Right renal cortex interstitium (tissue), 3 donors: ENCODE results near the gene PKHD1. TPM values are rescaled to one million over a fixed set of nuclear protein-coding genes. Genes with fewer than 3 reads are reported as not detected.

Experiments
- DNase-seq, 3 donors: peaks; one replicate each; pipeline ENCODE4 v3.0.0-alpha.2; 2013; ENCODE audit warnings: low read depth in 3 of 3, low spot score in 2 of 3
- polyA plus RNA-seq, 3 donors: library from polyadenylated mRNA; unstranded; fragments of 120-200 nt; gene quantifications; one replicate each; pipeline ENCODE4 v1.2.1, GENCODE V29; 2013; ENCODE audit not compliant: insufficient read length in 3 of 3

Gene PKHD1
- polyA plus RNA-seq, 3 donors = 20.6 to 25.1 (median 20.8) TPM

DNA sequence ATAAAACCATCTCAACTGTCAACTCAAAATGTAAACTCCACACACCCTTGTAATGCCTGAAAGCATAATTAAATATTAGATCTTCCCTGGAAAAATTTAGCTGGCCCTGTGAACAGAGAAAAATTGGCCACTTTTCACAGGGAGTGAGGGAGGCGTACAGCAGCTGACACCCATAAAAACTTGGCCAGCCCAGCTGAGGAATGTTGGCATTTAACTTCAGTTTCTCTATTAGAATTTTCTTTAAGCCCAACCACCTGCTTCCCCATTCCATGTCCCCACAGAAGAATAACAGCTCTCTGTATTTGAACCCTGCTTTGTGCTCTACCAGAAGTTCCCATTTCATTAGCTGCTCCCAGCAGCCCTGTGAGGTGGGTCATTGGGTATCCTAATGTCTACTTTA, 41.0 kb downstream of the PKHD1 start:
- DNase-seq = no peak

DNA sequence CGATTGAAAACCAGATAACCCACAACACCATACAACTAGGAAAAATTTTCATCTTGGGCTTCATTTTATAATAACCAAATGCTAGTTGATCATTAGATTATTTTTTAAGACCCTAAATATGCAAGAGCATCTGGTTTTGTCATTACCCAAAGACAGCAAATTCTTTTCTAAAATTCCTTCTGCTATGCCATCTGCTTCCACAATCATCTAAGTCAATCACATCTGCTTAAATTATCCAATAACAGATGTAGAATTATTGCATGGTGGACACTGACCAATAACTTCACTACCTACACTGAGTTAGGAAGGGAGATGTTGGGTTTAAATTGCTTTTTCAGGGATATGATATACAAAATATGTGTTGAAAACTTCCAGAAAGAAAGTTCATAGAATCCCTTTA, 41.9 kb downstream of the PKHD1 start:
- no peak for DNase-seq

DNA sequence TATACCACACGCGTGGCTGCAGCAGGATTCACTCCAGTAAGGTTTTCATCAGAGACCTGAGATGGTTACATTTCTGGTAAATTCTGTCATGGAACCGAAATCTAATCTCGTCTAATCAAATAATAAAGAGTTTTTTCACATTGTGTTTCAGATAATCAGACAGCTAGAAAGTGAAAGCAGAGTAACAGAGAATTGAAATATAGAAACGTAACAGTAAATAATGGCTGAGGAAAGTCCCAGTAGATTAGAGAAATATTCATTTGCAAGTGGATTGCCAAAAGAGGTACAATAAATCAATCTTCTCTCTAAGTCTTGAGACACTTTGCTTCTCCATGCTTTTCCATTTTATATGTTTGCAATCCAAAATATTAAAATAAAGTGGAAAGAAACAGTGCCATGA, 42.4 kb downstream of the PKHD1 start:
- no peak for DNase-seq

DNA sequence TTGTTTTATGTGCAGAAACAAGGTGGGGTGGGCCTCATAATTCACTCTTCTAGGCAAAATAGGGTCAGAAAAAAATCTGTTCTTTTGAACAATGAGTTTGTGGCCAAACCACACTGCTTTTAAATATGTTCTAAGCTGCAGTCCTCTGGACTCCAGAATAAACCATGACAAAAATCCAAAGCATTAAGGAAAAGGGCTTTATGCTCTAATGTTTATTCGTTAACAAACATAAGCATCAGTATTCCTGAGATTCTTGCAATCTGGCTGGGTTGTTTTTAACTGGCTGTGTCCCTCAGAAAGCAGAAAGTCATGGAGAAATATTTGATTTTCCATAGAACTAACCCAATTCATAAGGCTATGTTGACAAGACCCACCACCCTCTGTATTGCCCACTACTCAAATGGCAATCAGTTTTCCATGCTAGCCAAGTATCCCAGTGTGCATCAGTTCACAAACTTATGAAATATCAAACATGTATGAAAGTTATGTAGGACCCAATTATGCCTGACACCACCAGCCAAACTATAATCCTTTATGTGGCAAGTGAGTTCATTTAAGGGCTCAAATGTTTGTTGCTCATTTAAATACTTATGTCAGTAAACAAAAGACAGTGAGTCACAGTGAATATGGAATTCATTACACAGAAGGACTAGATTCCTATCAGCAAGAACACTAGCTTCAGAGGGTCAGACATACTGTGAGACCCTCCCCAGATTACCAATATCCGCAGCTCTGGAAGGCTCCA, 45.1 kb downstream of the PKHD1 start:
- no peak for DNase-seq

DNA sequence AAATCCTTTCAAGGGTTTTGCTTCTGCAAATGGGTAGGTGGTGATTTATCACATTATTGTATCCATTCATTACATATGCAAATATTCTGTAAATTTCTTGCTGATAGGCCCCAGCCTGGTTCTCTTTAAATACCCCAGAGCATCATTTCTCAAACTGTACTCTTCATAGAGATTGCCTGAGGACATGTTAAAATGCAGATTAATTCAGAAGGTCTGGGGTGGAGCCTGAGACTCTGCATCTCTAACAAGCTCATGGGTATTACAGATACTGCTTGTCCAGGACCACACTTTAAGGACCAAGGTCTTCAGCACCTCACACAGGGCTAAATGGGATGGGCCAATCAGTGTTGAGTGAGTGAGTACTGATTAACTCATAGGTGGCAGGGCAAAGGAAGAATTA, 46.3 kb downstream of the PKHD1 start:
- no peak for DNase-seq

DNA sequence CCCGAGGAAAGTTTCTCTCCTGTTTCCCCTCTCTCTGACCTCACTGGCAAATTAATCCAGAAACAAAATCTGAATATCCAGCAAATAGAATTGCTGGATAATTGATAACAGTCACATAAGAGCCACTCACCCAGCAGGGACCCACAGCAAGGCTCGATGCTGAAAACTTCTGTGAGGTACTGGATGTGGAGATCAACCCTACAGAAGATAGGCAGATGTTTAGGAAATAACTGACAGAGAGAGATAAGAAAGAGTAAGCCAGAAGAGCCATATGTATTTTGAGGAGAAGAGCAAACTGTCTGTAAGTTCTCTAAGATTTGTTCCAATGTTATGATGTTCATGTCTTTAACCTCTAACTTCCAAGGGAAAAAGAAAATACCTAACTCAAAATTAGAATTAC, 59.7 kb downstream of the PKHD1 start:
- DNase-seq = no peak

DNA sequence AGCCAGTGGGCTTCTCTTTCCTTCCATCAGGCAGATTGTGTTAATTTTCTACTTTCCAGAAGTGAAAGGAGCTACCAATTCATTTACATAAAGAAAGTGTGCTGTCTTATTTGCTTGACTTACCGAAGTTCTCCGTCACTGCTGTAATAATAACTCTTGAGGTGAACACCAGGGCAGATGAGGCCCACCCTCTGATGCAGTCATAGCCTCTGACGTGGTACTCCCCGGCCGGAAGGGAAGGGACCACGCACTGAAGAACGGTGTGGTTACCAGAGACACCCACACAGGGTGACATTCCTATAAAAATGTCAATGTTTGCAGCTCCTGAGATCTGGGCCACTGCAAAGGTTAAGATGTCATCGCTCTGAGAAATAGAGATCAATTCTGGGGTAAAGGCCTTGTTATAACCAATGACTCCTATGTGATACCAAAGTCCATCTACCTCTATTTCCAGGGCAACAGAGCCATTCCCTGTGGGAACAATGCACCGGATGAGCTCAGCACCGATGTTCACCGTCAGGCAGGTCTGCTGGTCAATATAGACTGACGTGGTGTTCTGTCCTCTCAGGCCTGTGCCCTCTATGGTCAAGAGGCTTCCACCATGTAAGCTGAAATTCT, 62.9 kb downstream of the PKHD1 start:
- no peak for DNase-seq

DNA sequence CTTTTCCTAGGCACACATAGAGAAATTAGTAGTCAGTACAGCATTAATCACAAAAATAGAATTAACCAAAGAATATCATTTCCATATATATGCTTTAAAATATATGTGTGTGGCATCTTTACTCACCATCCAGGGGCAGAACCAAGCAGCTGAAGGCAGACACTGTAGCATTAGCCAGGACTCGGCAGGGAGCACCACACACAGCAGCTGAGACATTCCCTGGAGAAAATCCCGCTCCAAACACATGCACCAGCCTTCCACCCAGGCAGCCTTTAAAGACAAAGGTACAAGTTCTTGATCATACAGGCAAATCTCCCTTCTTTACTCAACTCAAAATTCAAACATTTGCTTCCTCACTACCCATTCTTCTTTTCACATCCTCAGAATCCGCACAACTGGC, 64.7 kb downstream of the PKHD1 start:
- DNase-seq = no peak

DNA sequence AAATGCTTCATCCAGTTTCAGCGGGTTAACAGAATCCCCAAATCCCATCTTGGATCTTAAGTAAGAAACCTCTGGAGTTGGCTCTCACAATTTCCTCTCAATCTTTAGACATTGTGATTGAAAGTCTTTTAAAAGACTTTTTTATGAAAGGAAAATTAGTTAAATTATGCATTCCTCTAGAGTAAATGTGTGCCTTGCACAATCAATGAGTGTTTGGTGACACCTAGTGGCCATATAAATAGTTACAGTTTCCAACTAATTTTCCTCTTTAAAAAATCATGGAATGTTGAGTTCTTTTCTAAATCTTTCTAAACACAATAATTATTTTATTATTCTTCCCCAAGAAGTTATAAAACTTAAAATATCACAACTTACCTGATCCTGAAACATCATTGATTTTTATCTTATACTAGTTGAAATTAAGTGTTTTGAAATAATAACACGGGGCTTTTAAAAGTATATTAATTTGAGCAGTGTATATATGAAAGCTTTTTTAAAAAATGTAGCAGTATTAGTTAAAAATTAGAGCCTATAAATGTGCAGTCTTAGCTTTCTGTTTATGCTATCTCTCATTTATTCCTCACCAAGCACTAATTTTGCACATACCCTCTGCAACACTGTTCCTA, 66.4 kb downstream of the PKHD1 start:
- DNase-seq = peak in 1 of 3 donors; percentile 23

DNA sequence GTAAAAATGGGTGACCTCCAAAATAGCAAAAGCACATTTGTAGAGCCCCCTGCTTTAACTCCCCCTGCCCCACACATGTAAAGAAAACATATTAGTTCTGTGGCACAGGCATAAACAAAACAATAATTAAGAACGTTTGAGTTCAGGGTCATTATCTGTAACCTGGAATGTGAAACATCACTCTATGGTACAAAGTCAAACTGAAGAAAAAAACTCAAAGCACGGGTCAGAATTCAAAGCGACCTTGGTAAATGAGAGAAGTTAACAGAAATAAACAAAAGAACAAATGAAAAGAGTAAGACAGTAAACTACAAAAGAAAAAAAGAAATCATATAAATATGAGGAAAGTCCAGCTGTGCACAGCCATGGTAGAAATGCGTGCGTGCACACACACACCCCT, 67.5 kb downstream of the PKHD1 start:
- no peak for DNase-seq

DNA sequence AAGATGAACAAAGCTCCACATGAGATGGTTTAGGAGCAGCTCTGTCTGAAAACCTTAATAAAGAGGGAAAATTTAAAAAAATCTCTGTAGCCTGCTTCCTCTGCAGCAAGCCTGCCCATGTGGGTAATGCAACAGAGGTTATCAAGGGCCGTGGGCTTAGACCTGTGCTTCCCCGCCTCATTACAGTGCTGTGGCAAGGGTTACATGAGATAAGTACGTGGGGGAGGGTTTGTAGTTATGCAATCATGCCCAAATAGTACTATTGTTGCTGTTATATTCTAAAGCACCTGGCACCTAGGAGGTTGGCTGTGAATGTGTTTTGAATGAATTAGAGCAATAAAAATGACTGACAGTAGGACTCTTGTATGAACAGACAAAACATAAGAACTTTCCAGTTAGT, 68.3 kb downstream of the PKHD1 start:
- no peak for DNase-seq

DNA sequence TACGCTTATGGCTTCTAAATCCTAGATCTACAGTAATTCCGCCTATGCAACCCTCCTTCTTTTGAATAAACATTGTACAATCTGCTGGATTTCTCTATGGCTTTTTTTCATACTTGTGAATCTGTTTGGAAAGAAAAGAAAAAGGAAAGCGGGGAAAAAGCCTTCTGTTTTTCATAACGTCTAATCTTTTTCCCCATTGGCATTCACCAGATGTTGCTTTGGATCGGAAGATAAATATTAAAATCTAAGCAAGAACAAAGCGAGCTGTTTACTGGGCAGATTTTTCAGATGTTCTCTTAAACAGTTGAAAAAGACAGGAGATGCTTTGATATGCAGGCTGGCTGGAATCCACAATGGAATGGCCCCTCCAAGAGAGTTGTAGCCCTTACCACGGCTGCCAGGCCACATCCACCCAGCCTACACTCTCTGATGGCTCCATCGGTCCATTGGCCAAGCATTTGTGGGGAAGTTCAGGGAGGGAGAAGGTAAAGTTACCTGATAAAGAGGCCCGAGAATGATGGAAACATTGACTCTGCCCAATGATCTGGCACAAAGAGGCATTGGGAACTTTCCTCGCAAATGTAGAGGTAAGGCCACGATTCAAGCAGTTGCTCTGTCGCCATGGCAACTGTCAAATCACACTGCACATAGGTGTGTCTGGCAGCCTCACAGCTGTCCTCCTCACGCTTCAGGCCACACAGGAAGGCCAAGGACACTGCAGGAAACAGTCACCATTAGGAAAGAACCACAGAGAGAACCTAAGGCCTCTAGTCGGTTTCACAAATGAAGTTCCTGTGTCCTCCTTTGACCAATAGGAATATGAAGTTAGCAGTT, 70.3 kb downstream of the PKHD1 start:
- no peak for DNase-seq

DNA sequence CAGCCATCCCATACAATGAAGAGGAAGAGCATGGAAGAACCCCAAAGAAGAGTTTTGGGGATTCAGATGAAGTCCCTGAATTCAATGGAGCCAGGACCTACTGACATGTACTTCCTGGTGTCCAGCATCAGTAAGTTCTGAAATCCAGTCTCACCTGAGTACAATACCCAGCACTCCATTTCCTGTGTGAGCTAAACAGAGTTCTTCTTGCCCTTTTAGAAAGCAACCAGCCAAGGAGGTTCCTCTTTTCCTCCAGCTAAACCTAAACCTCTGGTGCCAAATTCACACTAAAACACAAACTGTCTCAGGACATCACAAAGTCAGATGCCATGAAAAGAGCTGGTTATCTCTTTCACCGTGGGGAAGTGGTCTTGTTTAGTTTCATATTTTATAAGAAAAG, 71.5 kb downstream of the PKHD1 start:
- no peak for DNase-seq

DNA sequence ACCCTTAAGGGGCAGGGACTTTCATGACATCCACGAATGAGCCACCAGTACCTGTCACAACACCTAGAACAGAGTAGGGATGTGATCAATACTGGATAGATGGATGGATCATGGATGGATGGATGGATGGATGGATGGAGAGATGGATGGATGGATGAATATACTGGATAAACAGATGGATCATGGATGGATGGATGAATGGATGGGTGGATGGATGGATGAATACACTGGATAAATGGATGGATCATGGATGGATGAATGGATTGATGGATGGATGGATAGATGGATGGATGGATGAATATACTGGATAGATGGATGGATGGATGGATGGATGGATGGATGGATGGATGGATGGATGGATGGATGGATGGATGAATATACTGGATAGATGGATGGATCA, 73.0 kb downstream of the PKHD1 start:
- no peak for DNase-seq

DNA sequence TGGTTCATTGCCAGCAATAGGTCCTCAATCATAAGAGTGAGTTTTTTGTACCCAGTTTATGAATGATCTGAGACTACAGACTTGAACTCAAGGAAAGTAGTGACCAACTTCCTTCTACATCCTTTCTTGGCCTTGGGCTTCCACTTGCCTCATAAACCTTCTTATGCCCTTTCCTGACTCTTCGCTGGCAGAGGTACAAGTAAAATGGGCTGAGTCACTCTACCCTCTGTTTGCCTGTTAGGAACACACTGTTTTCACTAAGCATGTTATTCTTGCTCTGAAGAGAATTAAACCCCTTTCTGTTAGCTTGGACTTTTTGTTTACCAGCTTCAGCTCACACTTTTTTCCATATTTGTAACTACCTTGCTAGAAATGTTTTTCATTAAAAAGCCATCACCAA, 74.4 kb downstream of the PKHD1 start:
- DNase-seq = no peak

DNA sequence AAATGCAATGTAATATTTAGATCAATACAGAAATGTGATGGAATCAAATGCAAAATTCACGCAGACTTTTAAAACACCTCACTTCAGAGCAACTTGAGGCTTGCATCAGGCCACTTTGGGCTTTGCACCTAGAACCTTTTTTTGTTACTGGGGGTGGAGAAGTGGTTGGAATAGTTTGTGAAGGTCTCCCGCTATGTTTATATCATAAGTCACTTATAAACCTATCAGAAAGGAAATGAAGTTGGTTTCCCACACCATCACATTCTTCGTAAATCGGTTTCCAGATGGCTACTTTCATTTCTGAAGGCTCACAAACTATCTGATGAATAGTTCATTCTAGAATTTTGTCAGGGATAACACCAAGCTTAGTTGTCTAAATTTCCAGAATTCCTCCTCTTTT, 74.8 kb downstream of the PKHD1 start:
- no peak for DNase-seq

DNA sequence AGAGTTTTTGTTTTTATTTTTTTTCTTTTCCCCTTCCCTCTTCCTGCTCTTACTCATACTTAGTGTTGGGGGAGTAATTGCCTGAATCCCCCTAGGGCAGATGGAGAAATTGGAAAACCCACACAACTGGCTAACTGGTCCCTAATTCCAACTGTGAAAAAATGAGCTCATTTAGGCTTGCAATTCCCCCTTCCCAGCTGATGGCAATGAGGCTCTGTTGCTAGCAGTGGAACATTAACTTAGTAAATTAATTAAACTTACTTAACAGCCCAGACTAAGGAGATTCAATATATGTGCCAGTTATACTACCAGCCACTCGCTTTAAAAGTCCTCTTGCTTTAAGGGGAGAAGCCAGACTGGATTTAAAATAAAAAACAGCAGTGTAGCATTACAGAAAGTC, 76.6 kb downstream of the PKHD1 start:
- DNase-seq = no peak

DNA sequence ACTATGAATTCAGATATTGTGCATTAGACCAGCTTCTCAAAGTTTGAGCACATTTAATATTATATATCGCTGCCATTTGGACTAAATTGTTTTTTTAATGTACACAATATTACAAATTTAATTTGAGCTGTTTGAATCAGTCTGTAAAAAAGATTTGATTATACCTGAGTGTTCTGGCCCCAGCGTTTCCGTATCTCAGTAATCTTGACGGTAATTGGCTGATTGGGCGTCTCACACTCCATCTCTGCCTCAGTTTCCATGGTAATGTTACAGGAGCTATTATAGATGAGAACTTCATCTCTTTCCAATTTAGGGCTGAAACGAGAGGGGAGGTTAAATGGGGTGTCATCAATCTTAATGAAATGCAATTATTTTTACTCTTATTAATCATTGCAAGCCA, 77.3 kb downstream of the PKHD1 start:
- no peak for DNase-seq

DNA sequence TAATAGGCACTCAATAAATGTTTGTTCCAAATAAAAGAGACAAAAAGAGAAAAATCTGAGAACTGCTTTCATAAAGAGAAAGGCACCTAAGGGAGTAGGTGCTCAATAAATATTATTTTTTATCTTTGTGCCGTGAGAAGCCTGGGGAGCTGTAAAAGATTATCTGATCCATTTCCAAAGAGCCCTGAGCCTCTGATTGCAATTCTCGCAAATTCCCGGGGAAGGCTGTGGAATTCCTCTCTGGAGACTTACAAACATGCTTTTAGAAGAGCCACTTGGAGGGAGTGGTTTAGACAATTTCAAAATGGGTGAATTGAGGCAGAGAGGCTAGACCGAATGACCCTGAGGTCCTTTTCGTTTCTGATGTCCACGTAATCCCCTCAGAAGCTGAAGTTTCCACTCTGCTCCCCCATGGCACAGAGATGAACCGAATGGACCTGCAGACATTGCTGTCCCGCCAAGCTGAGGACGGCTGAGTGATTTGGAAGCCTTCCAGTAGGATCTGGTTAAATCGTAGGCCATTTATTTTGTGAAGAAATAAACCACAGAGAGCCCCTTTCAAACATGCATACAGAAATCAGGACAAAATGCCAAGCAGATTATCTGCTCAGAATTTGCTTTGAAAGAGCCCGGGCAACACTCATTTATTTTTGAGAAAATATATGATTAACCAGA, 77.8 kb downstream of the PKHD1 start:
- no peak for DNase-seq

DNA sequence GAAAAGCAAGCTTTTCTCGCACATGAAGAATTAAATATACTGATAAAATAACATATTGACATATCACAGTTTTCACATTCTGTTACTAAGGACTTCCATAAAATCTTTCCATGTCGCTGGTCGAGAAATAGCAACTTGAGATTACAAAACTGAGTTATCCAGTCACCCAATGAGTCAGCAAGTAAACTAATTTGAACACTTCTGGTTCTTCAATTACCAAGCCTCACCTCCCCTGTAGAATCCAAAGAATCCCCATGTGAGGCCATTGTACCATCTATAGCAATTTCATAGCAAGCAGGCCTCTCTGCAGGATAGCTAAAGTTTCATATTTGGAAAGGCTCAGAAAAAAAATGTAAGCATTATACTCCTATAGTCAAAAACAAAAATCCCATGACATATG, 87.3 kb downstream of the PKHD1 start:
- no peak for DNase-seq
